ENCODE measurements around the gene COX6B2. TPM values are rescaled to one million over a fixed set of nuclear protein-coding genes. Genes with fewer than 3 reads are reported as not detected.

COX6B2 gene
- polyA plus RNA-seq, 3 donors, result 0.36 TPM; not detected in 2

- H4K20me1 ChIP-seq (ENCODE audit: insufficient read depth, low read length), result peaks cover 7% of the 10 kb centered on the region
- H3K9ac ChIP-seq (ENCODE audit: insufficient read depth, low read length, poor library complexity, severe bottlenecking), result peak overlapping the region; percentile 72
- peak overlapping the region; percentile 48 to 83 (median 69) for H3K4me3 ChIP-seq (replicated peaks in 1 of 3; ENCODE audit: low read depth in 2 of 3, low read length in 3 of 3)
- TF ChIP-seq CTCF (IDR thresholded peaks at IDR 0.05), result no peak
- H3K4me3 Mint-ChIP-seq, result peak overlapping the region; percentile 80 to 89
- no peak for DNase-seq
- peaks cover 16 to 29% of the 10 kb centered on the region in 2 donors for H3K36me3 Mint-ChIP-seq
- H3K9me3 Mint-ChIP-seq, result no peaks in the 10 kb centered on the region
- H3K27ac Mint-ChIP-seq, result peak overlapping the region; percentile 88 to 97 (median 93)
- H3K27me3 ChIP-seq (ENCODE audit: control insufficient read depth in 2 of 2, insufficient read depth in 2 of 2, low read length in 2 of 2), result no peaks in the 10 kb centered on the region
- peaks cover 0 to 3% (median 2%) of the 10 kb centered on the region in 3 donors for H3K27me3 Mint-ChIP-seq (ENCODE audit: low read depth in 3 of 3)
- WGBS (ENCODE audit: insufficient coverage), result 0% methylated on average over 5 of the region's 24 CpGs
- H3K36me3 ChIP-seq (replicated peaks in 1 of 2; ENCODE audit: control insufficient read depth in 1 of 2, insufficient read depth in 2 of 2, low read length in 2 of 2), result peaks cover 9 to 15% of the 10 kb centered on the region in 2 donors
- peak overlapping the region; percentile 94 for H3K4me2 ChIP-seq (replicated peaks; ENCODE audit: extremely low read depth, low read length, poor library complexity, severe bottlenecking)
- peaks cover 12% of the 10 kb centered on the region for H3K79me2 ChIP-seq (ENCODE audit: insufficient read depth, low read length)
- H2AFZ ChIP-seq (ENCODE audit: insufficient read depth, low read depth, low read length, poor library complexity, severe bottlenecking), result peak overlapping the region; percentile 62
- intact Hi-C loops (cut with micrococcal nuclease), result loop anchor here in 1 of 2 donors (5.0 kb wide), 1 partner anchor 42 kb away; the partner anchor contains the start of gene TMEM238
- H3K27ac ChIP-seq (ENCODE audit: low read depth in 1 of 2, low read length in 2 of 2), result peak overlapping the region; percentile 83 to 97
- H3K9me3 ChIP-seq (replicated peaks in 1 of 2; ENCODE audit: control insufficient read depth in 1 of 2, insufficient read depth in 1 of 2, low read length in 2 of 2), result no peaks in the 10 kb centered on the region
- peaks cover 31 to 39% of the 10 kb centered on the region in 2 donors for H3K4me1 ChIP-seq (ENCODE audit: control insufficient read depth in 1 of 2, insufficient read depth in 2 of 2, low read length in 2 of 2)
- peaks cover 27% of the 10 kb centered on the region for H3K4me1 Mint-ChIP-seq
These were observed 13.8 kb downstream of the COX6B2 start for GRCh38 chr19:55340784-55341147.

GRCh38 chr19:55339889-55340783, 14.4 kb downstream of the COX6B2 start:
- intact Hi-C loops (cut with micrococcal nuclease), result loop anchor here (1.0 to 5.0 kb wide), 5 partner anchors 15 to 82 kb away; partner anchors contain the start of genes TMEM238 (in 2 of the 2), RPL28 (in 1 of the 2) and TMEM150B (in 1 of the 2)
- Histone ChIP-seq H2AFZ (ENCODE audit: insufficient read depth, low read depth, low read length, poor library complexity, severe bottlenecking) (peak overlapping the region; percentile 62), H3K4me1 (ENCODE audit: control insufficient read depth in 1 of 2, insufficient read depth in 2 of 2, low read length in 2 of 2) (peaks cover 31 to 39% of the 10 kb centered on the region in 2 donors), H3K27me3 (ENCODE audit: control insufficient read depth in 2 of 2, insufficient read depth in 2 of 2, low read length in 2 of 2) (no peaks in the 10 kb centered on the region), H4K20me1 (ENCODE audit: insufficient read depth, low read length) (peaks cover 7% of the 10 kb centered on the region), H3K9ac (ENCODE audit: insufficient read depth, low read length, poor library complexity, severe bottlenecking) (peak overlapping the region; percentile 72), H3K79me2 (ENCODE audit: insufficient read depth, low read length) (peaks cover 12% of the 10 kb centered on the region), H3K9me3 (replicated peaks in 1 of 2; ENCODE audit: control insufficient read depth in 1 of 2, insufficient read depth in 1 of 2, low read length in 2 of 2) (no peaks in the 10 kb centered on the region), H3K27ac (ENCODE audit: low read depth in 1 of 2, low read length in 2 of 2) (peak overlapping the region; percentile 83 to 97), H3K36me3 (replicated peaks in 1 of 2; ENCODE audit: control insufficient read depth in 1 of 2, insufficient read depth in 2 of 2, low read length in 2 of 2) (peaks cover 9 to 15% of the 10 kb centered on the region in 2 donors), H3K4me3 (replicated peaks in 1 of 3; ENCODE audit: low read depth in 2 of 3, low read length in 3 of 3) (peak overlapping the region; percentile 48 to 83 (median 69)), H3K4me2 (replicated peaks; ENCODE audit: extremely low read depth, low read length, poor library complexity, severe bottlenecking) (peak overlapping the region; percentile 94)
- Mint-ChIP-seq H3K4me1 (peaks cover 27% of the 10 kb centered on the region), H3K9me3 (no peaks in the 10 kb centered on the region), H3K27me3 (ENCODE audit: low read depth in 3 of 3) (peaks cover 0 to 4% (median 2%) of the 10 kb centered on the region in 3 donors), H3K36me3 (peaks cover 14 to 29% of the 10 kb centered on the region in 2 donors), H3K4me3 (peak overlapping the region; percentile 82 to 90), H3K27ac (peak overlapping the region; percentile 94 to 99 (median 98))
- no peak for TF ChIP-seq CTCF (IDR thresholded peaks at IDR 0.05)
- peak in 1 of 3 donors; percentile 52 for DNase-seq
- whole genome bisulfite sequencing (ENCODE audit: insufficient coverage), result 2% methylated on average over 26 of the region's 44 CpGs
